Fibroblast of lung (primary cell): Measurements from ENCODE around the gene NDUFA1. TPM values are rescaled to one million over a fixed set of nuclear protein-coding genes. Genes with fewer than 3 reads are reported as not detected.

Source experiments
- DNase-seq, 2 donors: peaks; one replicate each; pipeline versions ENCODE4 v3.0.0 to v3.0.0-alpha.2; 2010; ENCODE audit warnings: low read depth in 2 of 2
- H2AFZ ChIP-seq: 2 replicates; pipeline ENCODE4 v1.5.1; 2012; ENCODE audit warnings: low read length, control low read depth, inconsistent platforms
- H3K27ac ChIP-seq: 2 replicates; pipeline ENCODE4 v1.5.1; 2011; ENCODE audit warnings: low read length, control low read depth; ENCODE audit not compliant: insufficient read depth
- H3K27me3 ChIP-seq: 2 replicates; pipeline ENCODE4 v1.5.1; 2011; ENCODE audit warnings: mild to moderate bottlenecking, low read length; ENCODE audit not compliant: control insufficient read depth, insufficient read depth
- H3K36me3 ChIP-seq: 2 replicates; pipeline ENCODE4 v1.5.1; 2011; ENCODE audit warnings: low read length; ENCODE audit not compliant: control insufficient read depth, insufficient read depth
- H3K4me1 ChIP-seq: 2 replicates; pipeline ENCODE4 v1.5.1; 2011; ENCODE audit warnings: low read length; ENCODE audit not compliant: control insufficient read depth, insufficient read depth; ENCODE audit errors: extremely low read depth
- H3K4me2 ChIP-seq: 2 replicates; pipeline ENCODE4 v1.5.1; 2011; ENCODE audit warnings: low read length, control low read depth; ENCODE audit not compliant: insufficient read depth; ENCODE audit errors: extremely low read depth
- H3K4me3 ChIP-seq, 4 experiments: fragments of 200-600 bp in 1 of 4; sonication (generic) in 1 of 4; replicated peaks in 1 of 4; 2 replicates each; pipeline ENCODE4 v1.5.1; 2011 to 2016; ENCODE audit warnings: low read length in 4 of 4, low read depth in 3 of 4, mild to moderate bottlenecking in 3 of 4, control low read depth in 2 of 4, inconsistent platforms in 1 of 4, mixed read lengths in 1 of 4; ENCODE audit not compliant: insufficient read depth in 1 of 4; ENCODE audit errors: control extremely low read depth in 1 of 4
- H3K79me2 ChIP-seq: 2 replicates; pipeline ENCODE4 v1.5.1; 2012; ENCODE audit warnings: mild to moderate bottlenecking, low read length, inconsistent platforms; ENCODE audit not compliant: control insufficient read depth, insufficient read depth
- H3K9ac ChIP-seq: 2 replicates; pipeline ENCODE4 v1.5.1; 2011; ENCODE audit warnings: mild to moderate bottlenecking, low read length, control low read depth; ENCODE audit not compliant: insufficient read depth
- H3K9me3 ChIP-seq: 2 replicates; pipeline ENCODE4 v1.5.1; 2012; ENCODE audit warnings: low read depth, low read length; ENCODE audit not compliant: control insufficient read depth, insufficient read depth
- H4K20me1 ChIP-seq: 2 replicates; pipeline ENCODE4 v1.5.1; 2011; ENCODE audit warnings: low read length; ENCODE audit not compliant: control insufficient read depth, insufficient read depth; ENCODE audit errors: extremely low read depth
- EZH2 ChIP-seq: IDR thresholded peaks from 2 replicates; pipeline ENCODE4 v1.5.1; 2012; ENCODE audit warnings: low read length, control low read depth, mild to moderate bottlenecking; ENCODE audit errors: missing control alignments
- polyA plus RNA-seq, 2 donors: library from polyadenylated mRNA; depleted of rRNA in 1 of 2; stranded (reverse) in 1 of 2; unstranded in 1 of 2; fragments of >200 nt; gene quantifications; 2 replicates each; pipeline ENCODE4 v1.2.1, GENCODE V29; 2011 to 2012; ENCODE audit warnings: missing spikeins in 1 of 2
- total RNA-seq: library from RNA; depleted of rRNA; stranded (reverse); fragments of >200 nt; gene quantifications from 2 replicates; pipeline ENCODE4 v1.2.1, GENCODE V29; 2014
- TF ChIP-seq, protein P1 (sequence below), 2 donors: IDR thresholded peaks in 1 of 2; conservative IDR thresholded peaks in 1 of 2; 1 replicate in 1 of 2; 2 replicates in 1 of 2; pipeline ENCODE4 v1.5.1; 2011 to 2012; ENCODE audit warnings: low read length in 2 of 2, control low read depth in 1 of 2, inconsistent platforms in 1 of 2, low read depth in 1 of 2, mild to moderate bottlenecking in 1 of 2

Gene NDUFA1
- total and polyA plus RNA-seq, 2 donors (not counting 1 experiment from before 2014, with no cell fraction given): 88.0 to 187 TPM

DNA sequence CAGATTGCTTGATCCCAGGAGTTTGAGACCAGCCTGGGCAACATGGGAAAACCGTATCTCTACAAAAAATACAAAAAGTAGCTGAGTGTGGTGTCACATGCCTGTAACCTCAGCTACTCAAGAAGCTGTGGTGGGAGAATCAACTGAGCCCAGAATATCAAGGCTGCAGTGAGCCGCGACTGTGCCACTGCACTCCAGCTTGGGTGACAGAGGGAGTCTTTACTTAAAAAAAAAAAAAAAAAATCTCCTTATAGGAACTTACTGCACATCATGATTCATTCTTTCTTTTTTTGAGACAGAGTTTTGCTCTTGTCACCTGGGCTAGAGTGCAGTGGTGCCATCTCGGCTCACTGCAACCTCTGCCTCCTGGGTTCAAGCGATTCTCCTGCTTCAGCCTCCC lies 43.2 kb upstream of the NDUFA1 start:
- H3K27ac ChIP-seq: no peak overlapping the region
- no peak overlapping the region for H3K4me3 ChIP-seq
- H3K9ac ChIP-seq: no peak overlapping the region
- no peaks in the 10 kb centered on the region for H4K20me1 ChIP-seq
- H3K27me3 ChIP-seq: no peaks in the 10 kb centered on the region
- no peaks in the 10 kb centered on the region for H3K9me3 ChIP-seq
- no peak for TF ChIP-seq EZH2
- TF ChIP-seq, protein P1, sequence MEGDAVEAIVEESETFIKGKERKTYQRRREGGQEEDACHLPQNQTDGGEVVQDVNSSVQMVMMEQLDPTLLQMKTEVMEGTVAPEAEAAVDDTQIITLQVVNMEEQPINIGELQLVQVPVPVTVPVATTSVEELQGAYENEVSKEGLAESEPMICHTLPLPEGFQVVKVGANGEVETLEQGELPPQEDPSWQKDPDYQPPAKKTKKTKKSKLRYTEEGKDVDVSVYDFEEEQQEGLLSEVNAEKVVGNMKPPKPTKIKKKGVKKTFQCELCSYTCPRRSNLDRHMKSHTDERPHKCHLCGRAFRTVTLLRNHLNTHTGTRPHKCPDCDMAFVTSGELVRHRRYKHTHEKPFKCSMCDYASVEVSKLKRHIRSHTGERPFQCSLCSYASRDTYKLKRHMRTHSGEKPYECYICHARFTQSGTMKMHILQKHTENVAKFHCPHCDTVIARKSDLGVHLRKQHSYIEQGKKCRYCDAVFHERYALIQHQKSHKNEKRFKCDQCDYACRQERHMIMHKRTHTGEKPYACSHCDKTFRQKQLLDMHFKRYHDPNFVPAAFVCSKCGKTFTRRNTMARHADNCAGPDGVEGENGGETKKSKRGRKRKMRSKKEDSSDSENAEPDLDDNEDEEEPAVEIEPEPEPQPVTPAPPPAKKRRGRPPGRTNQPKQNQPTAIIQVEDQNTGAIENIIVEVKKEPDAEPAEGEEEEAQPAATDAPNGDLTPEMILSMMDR (conservative IDR thresholded peaks at IDR 0.05 in 1 of 2, IDR thresholded peaks at IDR 0.05 in 1 of 2; ENCODE audit: low read depth in 1 of 2, low read length in 2 of 2): no peak
- H2AFZ ChIP-seq: no peak overlapping the region
- no peaks in the 10 kb centered on the region for H3K36me3 ChIP-seq
- no peaks in the 10 kb centered on the region for H3K4me1 ChIP-seq
- H3K79me2 ChIP-seq: no peaks in the 10 kb centered on the region
- H3K4me2 ChIP-seq: no peak overlapping the region
- DNase-seq: no peak

DNA sequence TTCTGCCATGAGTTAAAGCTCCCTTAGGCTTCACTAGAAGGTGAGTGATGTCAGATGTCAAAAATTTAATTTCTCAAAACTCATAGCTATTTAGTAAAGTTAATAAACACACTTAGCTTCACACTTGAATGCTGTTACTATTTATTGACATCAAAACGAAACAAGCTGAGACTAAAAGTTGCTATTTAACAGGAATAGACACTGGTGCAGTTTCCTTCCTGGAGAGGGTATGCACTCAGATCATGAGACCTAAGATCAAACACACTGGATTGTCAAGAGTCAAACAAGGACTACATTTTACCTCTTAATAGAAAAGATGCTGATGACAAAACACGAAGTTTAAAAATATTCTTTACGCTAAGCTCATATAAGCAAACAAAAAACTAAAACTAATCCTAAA lies 37.7 kb upstream of the NDUFA1 start:
- Histone ChIP-seq H3K36me3 (no peaks in the 10 kb centered on the region), H3K79me2 (no peaks in the 10 kb centered on the region), H3K4me1 (no peaks in the 10 kb centered on the region), H3K4me3 (no peak overlapping the region), H4K20me1 (no peaks in the 10 kb centered on the region), H3K9ac (no peak overlapping the region), H3K4me2 (no peak overlapping the region), H3K27ac (no peak overlapping the region), H3K27me3 (no peaks in the 10 kb centered on the region), H3K9me3 (no peaks in the 10 kb centered on the region), H2AFZ (no peak overlapping the region)
- no peak for TF ChIP-seq EZH2
- TF ChIP-seq, protein P1 (conservative IDR thresholded peaks at IDR 0.05 in 1 of 2, IDR thresholded peaks at IDR 0.05 in 1 of 2; ENCODE audit: low read depth in 1 of 2, low read length in 2 of 2): no peak
- DNase-seq: no peak

DNA sequence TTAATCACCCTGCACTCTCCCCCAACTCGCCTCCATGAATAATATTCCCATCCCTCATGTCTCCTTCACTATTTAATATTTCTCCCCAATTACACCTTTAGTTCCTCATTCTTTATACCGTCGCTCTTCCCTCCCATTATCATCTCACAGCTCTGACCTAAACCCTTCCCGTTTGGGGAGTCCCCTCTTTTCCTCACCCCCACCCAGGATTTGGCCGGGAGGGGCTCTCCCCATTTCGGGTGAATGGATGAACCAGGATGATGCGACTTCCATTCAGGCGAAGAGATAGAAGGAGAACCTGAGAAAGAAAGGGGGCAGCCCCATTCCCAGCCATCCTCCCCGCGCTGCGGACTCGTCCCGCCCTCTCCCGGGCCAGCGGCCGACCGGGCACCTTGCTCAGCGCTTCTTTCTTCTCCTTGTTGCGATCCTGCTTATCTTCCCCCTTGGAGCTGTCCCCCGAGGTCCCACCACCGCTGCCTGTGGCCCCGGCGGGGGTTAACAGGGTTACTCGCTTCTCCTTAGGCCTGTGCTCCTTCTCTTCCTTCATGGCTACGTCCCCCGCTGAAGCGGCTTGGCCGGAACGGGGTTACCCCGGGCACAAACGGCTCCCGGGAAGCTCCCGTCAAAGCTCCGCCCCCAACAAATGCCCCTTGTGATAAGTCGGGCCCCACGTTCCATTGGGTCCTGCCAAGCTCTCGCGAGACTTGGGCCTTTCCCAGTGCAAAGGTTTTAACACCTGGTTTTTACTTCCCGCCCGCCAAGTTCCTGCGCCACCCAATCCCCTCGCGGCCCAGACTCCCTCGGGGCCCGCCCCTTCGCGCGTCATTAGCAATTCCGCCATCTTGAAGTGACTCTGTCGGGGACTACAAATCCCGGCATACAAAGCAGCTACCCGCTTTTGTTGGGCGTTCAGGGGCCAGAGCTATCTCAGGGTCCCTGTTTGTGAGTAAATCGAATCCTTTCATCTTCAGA lies 19.0 kb upstream of the NDUFA1 start, which contains the start of gene UPF3B:
Gene UPF3B, minus strand, starts transcription at position 582 of the 972 bp plus-strand sequence. Its CDS starts 35 bp downstream, at position 547.
- H3K4me3 ChIP-seq: peak within 1 kb of the TSS; percentile 71 to 84 (median 75)
- H3K79me2 ChIP-seq: peaks cover 10% of the 10 kb centered on the region
- H3K27me3 ChIP-seq: no peaks in the 10 kb centered on the region
- H4K20me1 ChIP-seq: no peaks in the 10 kb centered on the region
- peak within 1 kb of the TSS; percentile 78 for H3K9ac ChIP-seq
- H3K4me2 ChIP-seq: peak within 1 kb of the TSS; percentile 75
- no peaks in the 10 kb centered on the region for H3K36me3 ChIP-seq
- H3K27ac ChIP-seq: peak within 1 kb of the TSS; percentile 82
- no peaks in the 10 kb centered on the region for H3K4me1 ChIP-seq
- DNase-seq: peak; percentile 98
- no peaks in the 10 kb centered on the region for H3K9me3 ChIP-seq
- H2AFZ ChIP-seq: peak within 1 kb of the TSS; percentile 76
- no peak for TF ChIP-seq EZH2
- TF ChIP-seq, protein P1 (conservative IDR thresholded peaks at IDR 0.05 in 1 of 2, IDR thresholded peaks at IDR 0.05 in 1 of 2; ENCODE audit: low read depth in 1 of 2, low read length in 2 of 2): no peak
